GM12891 (cell line): ENCODE results near the gene DCP2.

Experiments
- PAX5 ChIP-seq: IDR thresholded peaks from 2 replicates; pipeline ENCODE4 v1.6.1; 2011; ENCODE audit warnings: low read length, moderate library complexity, mild to moderate bottlenecking; ENCODE audit not compliant: insufficient read depth, severe bottlenecking
- POLR2A ChIP-seq: IDR thresholded peaks from 2 replicates; pipeline ENCODE4 v1.6.1; 2011; ENCODE audit warnings: low read depth, low read length, control low read depth
- POLR2AphosphoS5 ChIP-seq: IDR thresholded peaks from 2 replicates; pipeline ENCODE4 v1.6.1; 2011; ENCODE audit warnings: low read depth, low read length, control low read depth
- SPI1 ChIP-seq: IDR thresholded peaks from 2 replicates; pipeline ENCODE4 v1.6.1; 2011; ENCODE audit warnings: low read depth, low read length, control low read depth
- TAF1 ChIP-seq: IDR thresholded peaks from 2 replicates; pipeline ENCODE4 v1.6.1; 2011; ENCODE audit warnings: low read depth, low read length, control low read depth

DNA sequence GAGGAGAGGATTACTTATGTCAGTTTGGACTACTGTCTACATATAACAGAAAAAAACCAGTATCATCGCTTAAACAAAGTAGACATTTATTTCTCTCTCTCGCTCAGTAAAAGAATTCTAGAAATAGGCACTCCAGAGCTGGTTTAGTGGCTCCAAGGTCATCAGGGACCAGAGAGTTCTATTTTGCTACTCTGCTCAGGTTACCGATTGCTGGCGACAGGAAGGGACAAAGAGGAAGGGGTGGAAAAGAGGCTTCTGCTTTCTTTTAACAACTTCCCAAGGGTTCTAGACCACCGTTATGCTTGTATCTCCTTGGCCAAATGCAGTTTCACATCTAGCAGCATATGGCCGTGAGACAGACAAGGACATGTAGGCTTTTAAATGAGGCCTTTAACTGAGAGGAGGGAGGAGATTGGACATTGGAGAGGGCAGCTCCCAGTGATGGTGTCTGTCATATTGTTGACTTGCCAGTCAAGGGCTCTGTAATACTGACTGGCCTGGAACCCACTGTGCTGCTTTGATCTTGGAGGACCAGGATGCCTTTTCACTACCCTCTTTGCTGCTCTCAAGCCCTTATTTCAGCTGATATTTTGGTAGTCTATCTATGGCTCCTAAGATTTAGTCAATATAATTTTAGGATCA is 15.6 kb upstream of the DCP2 start:
- no peak for TF ChIP-seq POLR2AphosphoS5
- no peak for TF ChIP-seq TAF1
- TF ChIP-seq SPI1, result no peak
- no peak for TF ChIP-seq POLR2A
- no peak for TF ChIP-seq PAX5
